NCI-H146 treated with DMSO at 0.1 percent for 48 hours (cell line): ENCODE results near the gene WNT9A.

Experiments used
- DNase-seq: peaks from one replicate; lab custom pipeline; 2025; ENCODE audit not compliant: unreplicated experiment; lab: John Stamatoyannopoulos, UW

Gene WNT9A

GRCh38 chr1:227898502-227899140 lies 49.1 kb downstream of the WNT9A start:
- DNase-seq = no peak

DNA sequence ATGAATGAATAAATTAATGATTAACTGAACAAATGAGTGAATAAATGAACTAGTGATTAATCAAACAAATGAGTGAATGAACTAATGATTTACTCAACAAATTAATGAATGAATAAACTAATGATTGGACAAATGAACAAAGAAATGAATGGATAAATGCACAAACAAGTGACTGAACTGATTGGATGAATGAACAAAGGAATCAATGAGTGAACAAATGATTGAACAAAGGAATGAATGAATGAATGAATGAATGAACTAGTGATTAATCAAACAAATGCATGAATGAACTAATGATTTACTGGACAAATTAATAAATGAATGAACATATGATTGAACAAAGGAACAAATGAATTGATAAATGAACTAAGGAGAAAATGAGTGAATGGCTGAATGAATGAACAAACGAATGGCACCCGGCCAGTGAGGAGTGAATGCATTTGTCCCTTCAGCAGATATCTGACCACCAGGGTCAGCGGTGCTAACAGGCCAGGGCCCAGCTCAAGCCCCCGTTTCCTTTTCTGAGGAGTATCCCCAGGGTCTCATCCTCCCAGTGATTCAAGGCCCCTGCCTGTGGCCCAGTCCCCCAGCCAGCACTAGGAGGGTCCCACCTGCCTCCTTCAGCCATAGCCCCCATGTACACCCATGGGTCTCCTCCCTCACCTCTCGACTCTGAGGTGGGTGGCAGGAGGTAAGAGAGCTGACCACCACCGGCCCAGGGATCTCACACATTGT lies 49.9 kb downstream of the WNT9A start:
- DNase-seq = no peak

GRCh38 chr1:227896710-227897655 lies 50.7 kb downstream of the WNT9A start:
- DNase-seq = no peak

DNA sequence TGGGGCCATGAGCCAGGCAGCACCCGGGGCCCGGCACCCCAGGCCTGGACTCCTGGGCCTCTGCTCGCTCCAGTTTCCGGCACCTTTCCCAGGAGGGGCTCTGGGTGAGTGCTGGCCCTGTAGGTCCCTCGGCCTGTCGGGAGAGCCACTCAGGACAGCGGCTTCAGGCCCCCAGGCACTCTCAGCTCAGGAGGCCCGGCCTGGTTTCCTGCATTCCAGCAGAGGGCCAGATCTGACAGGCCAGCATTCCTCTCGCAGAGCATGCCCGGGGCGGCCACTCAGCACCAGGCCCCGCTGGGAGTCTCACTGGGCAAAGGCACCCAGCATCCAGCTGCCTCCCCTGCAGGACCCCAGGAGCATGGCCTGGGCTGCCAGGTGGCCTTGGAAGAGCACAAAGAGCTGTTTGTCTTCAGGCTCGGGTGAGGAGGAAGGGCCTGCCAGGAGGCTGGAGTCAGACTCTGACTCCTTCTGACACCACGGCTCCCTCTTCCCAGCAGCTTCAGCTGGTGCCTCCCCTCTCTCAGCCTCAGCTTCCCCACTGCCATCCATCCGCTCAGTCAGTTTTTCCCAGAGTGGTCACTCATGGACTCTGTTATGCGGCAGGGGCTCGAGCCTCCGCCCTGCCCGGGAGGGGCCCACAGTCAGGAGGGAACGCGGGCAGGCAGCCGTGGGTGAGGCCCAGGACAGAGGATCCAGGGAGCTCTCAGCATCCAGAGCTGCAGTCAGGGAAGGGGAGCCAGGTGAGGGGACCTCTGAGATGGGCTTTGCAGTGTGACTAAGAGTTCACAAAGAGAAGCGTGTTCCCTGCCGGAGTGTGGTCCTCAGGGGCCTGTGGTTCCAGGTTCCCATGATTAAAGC lies 51.7 kb downstream of the WNT9A start:
- no peak for DNase-seq

DNA sequence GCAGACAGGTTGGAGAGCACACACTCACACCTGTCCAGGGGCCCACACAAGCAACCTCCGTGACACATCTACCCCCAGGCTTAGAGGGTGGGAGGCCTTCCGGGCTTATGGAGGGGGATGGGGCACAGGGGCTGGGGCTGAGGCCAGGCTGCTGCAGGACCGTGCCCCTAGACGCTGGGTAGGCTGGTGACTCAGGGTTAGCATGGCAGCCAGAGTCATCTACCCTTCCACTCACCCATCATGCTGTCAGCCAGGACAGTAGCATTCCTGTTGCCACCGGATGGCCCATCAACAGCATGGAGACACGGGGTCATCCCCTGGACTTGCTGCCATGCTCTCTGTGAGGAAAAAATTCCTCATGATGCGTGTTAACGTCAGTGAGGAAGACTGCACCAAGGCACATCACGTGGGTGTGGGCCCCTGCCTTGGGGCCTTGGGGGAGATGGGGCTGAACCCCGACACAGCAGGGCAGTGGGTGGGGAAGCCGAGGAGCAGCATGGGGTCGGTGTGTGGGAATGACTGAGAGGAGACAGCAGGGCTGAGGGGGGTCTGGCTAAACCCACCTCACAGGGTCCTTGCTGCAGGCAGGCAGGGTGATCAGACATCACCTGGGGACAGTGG lies 52.8 kb downstream of the WNT9A start:
- DNase-seq = no peak

GRCh38 chr1:227893949-227894721 lies 53.6 kb downstream of the WNT9A start:
- no peak for DNase-seq

- DNase-seq = no peak
Measured at GRCh38 chr1:227893300-227893948, 54.3 kb downstream of the WNT9A start.

DNA sequence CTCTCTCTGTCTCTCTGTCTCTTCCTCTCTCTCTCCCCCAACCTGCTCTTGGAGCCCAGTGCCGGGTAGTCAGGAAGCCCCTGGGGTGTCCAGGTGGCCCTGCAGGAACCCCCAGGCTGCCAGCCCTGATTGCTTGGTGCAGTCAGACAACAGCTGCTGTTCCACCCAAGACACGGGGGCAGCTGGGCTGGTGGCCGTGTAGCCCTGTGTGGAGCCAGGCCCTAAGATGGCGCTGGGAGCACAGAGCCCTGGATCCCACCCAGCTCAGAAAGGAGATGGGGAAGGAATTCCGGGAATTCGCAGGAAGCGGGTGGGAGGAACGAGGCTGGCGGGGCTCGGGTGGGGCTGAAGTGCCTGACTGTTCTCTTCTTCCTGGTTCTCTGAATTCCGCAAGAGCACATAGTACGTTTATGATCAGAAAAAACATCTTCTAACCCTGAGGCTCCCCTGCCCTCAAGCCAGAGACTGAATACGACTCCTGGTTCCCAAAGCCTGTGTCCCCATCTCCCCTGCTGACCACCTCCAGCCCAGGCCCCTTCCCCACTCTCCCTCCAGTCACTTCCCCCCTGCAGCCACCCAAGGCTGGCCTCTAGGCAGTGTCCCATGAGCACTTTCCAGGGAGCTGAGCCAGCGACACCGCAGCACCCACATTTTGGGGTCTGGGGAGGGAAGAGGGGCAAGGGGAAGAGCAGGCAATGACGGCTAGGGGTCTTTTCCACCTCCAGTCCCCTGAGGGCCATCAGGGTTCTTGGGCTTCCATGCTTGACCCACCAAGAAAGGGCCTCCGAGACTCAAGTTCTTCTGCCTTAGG lies 55.0 kb downstream of the WNT9A start:
- no peak for DNase-seq

DNA sequence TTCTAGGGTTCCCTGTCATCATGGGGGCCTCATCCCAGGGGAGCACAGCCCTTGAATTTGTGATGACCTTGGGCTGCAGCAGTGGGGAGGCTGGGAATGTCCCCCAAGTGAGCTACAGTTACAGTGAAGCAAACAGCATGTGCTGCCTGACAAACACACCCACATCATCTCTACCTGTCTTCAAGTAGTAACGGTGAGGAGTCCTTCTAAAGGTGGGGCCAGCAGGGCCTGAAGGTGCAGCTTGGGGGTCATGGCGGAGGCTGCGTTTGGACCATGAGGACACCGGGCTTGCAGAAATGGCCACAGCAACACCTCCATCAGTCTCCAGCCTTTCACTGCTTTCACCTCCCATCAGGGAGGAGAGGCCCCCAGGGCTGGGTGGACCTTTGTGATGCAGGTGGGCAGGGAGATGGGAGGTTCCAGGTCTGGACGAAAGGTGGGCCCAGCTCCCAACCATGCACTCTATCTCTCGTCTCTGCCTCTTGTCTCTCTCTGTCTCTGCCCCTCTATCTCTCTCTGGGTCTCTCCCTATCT lies 55.7 kb downstream of the WNT9A start:
- DNase-seq = no peak

DNA sequence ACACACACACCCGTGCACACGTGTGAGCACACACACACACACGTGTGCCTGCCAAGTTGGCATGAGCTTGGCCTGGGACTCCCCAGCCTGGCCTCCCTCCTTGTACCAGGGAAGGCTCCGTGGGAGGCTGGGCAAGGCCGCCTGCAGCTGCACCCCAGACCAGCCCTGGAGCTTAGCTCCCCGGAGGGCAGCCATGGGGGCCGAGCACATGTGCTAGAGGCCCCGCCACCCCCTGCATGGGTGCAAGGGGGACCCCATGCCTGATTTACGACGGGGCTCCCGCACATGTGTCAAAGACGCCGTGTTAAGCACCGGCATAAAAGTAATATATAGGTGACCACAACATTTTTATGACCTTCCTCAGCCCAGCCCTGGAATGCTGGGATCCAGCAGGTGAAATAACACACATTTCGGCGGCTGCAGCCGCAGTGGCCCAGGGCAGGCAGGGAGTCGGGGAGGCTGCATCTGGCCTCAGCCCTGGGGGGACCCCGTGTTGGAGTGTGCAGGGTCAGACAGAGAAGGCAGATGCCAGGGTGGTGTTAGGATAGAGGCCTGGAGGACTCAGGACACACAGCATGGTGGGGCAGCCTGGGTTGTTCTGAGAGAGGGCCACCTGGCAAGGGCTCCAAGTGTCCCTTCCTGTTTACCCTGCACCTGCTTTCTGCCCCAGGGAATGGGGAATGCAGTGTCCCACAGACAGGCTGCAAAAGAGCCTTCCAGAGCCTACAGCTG lies 56.3 kb downstream of the WNT9A start:
- no peak for DNase-seq

- DNase-seq = no peak
Measured at GRCh38 chr1:227890451-227891222, 57.1 kb downstream of the WNT9A start.

DNA sequence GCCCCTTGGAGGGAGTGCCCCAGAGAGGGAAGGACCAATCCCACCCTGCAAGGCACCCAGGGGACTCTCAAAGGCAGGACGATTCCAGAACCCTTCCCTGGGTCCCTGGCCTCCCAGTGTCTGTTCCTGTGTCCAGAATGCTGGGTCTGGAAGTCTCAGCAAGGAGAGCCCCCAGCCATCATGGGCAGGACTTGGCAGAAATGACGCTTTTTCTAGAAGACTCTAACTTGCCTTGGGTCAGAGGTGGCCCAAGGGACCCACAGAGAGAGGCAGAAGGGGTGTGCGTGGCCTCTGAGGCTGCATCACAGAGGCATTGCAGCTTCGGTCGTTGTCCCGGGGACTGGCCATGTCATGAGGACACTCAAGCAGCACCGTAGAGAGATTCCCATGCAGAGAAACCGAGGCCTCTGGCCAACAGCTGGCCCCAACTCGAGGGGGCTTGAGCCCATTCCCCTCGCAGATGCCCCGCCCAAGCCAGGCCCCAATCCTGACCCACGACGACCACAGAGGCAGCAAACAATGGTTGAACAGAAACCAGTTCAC lies 57.8 kb downstream of the WNT9A start:
- no peak for DNase-seq

- DNase-seq = no peak
Measured at GRCh38 chr1:227889047-227889862, 58.5 kb downstream of the WNT9A start.

DNA sequence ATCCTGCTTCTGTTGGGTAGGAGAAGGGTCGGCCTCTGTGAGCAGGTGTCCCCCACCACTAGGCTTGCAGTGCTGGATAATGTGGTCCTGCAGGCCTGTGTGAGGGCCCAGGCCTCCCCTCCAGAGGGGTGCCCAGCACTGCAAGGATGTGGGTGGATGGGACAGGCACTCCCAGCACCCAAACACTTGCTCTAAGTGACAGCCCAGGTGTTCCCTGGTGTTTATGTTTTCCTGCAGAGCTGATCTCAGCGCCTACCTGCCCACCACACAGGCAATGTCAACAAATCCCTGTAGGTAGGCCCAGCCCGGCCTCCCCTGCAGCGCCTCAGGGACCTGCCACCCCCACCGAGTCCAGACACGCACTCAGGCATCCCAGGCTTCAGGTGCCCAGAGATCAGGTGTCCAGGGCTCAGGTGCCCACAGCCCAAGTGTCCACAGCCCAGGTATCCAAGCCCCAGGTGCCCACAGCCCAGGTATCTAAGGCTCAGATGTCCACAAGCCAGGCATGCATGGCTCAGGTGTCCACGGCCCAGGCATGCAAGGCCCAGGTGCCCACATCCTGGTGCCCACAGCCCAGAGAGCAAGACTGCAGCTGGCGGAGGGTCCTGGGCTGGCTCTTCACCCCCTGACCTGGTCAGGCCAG lies 59.2 kb downstream of the WNT9A start:
- no peak for DNase-seq
